GM12874 (cell line): ENCODE results near the gene USP36.

Experiments
- TF ChIP-seq, protein P1 (sequence below): IDR thresholded peaks from 2 replicates; pipeline ENCODE4 v1.5.1; 2011; ENCODE audit warnings: low read depth, mild to moderate bottlenecking, control low read depth, low read length, moderate library complexity; ENCODE audit not compliant: insufficient read depth

USP36 gene

DNA sequence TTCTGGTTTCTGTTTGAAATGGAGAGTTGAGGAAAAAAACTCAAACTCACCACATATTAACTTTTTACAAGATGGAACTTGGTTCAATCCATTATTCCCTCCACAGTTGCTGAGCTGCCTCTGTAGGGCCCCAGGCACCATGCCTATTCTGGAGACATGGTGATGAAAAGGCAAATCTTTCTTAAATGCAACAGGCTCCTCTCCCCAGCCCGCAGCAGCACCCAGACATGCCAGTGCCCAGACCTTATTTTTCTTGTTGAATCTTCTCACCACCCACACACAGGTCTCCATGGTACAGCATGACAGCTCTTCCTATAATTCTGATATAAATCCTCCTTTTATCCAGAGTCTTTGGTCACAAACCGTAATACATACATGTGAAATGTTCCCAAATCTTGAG lies 66.2 kb downstream of the USP36 start:
- TF ChIP-seq, protein P1, sequence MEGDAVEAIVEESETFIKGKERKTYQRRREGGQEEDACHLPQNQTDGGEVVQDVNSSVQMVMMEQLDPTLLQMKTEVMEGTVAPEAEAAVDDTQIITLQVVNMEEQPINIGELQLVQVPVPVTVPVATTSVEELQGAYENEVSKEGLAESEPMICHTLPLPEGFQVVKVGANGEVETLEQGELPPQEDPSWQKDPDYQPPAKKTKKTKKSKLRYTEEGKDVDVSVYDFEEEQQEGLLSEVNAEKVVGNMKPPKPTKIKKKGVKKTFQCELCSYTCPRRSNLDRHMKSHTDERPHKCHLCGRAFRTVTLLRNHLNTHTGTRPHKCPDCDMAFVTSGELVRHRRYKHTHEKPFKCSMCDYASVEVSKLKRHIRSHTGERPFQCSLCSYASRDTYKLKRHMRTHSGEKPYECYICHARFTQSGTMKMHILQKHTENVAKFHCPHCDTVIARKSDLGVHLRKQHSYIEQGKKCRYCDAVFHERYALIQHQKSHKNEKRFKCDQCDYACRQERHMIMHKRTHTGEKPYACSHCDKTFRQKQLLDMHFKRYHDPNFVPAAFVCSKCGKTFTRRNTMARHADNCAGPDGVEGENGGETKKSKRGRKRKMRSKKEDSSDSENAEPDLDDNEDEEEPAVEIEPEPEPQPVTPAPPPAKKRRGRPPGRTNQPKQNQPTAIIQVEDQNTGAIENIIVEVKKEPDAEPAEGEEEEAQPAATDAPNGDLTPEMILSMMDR, result no peak

DNA sequence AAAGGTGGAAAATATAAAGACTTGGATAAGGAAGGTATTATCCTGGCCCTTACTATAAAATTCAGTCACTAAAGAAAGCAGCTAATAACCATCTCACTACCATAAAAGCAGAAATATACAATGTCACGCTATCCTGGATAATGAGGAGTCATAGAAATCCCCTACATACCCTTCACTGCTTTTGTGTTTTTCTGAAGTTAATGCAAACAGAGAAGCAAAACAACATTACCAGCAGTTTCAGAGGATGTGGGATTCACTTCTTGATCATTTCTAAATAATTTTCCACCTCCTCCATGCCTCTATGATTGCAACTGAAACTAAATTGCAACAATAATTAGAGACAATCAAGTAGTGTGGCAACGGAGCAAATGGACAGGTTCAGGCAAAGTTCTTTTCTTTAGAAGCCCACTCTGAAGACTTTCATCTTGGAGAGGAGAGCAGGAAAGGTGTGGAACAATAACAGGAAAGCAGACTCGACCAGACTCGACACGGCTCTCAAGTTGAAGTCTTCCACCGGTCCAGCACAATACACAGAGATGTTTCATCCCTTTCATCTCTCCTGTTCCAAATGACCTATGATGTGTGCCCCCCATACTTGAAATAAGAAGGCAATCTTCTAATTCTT lies 68.7 kb downstream of the USP36 start:
- TF ChIP-seq, protein P1, result no peak

DNA sequence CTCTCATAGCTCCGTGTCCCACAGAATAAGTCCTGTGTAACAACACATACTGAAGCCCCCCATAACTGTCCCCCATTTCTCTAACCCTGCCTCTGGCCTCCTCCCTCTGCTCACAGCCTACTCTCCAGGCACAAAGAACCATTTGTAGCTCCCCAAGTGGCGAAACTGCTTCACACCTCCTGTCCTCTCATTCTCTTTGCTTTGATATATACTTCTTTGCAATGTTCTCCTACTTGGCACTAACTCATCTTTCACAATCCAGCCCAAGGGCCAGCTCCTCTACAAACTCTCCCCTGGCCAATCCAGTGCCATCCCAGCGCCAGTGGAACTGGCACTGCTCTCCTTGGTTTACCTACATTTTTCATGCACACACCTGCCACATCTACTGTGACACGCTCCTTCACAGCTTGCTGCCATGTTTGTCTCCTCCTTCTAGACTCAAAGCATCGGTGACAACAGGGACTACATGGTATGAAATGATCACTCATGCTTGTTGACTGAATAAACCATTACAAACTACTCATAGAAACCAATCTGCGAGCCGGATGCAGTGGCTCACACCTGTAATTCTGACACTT lies 71.3 kb downstream of the USP36 start:
- TF ChIP-seq, protein P1, result peak; percentile 53; the same call in 1 of the 2 replicates

DNA sequence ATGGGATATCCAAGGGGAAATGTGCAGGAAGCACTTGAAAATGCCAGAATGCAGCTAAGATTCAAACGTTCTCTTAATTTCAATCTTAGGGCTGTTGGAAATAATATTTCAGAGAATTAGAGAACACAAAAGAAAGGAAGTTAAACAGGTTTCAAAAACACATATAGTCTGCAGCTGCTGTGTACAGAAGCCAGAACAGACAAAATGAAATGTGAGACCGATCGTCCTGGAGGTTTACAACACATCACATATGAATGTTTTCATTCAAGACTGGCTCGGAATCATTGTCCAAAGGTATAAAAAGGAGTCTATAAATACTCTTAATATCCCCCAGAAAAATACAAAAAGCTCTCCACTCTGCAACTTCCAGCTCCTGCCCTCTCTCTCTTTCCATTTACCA lies 72.8 kb downstream of the USP36 start:
- TF ChIP-seq, protein P1, result no peak

DNA sequence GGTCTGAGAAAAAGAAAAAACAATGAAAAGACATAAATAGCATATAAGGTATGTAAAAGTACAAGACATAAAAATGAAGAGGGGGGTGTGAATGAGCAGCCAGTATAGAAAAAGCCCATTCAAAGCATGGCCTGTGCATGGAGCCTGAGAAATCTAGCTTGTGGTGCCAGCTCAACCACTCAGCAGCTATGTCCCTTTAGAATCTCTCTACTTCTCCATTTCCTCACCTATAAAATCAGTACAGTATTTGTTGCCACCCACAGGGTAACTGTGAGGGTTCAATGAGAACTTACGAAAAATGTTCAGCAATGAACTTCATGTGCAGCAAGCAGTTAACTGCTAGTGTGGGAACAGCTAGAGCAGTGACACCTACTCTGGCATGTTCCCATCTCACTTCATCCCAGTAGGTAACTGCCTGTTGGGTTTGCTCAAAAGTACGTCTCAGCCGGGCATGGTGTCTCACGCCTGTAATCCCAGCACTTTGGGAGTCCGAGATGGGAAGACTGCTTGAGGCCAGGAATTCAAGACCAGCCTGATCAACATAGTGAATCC lies 73.8 kb downstream of the USP36 start:
- TF ChIP-seq, protein P1, result no peak

DNA sequence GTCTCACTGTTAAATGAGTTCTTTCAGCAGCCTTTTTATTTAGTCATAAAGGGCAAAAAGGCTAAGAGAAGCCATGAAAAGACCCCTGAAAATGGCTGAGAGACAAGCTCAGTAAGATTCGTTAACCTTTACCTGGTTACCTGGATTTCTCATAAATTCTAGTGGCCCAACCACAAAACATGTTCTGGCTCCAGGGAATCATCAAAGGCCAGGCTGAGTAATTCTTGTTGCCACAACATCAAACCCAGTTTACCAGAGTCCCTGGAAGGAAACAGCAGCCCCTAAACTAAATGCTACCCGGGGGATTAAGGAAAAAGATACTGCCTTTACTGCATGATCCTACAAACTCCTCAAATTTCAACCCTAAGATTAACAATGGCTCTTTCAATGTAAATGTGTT lies 74.4 kb downstream of the USP36 start:
- TF ChIP-seq, protein P1, result no peak

DNA sequence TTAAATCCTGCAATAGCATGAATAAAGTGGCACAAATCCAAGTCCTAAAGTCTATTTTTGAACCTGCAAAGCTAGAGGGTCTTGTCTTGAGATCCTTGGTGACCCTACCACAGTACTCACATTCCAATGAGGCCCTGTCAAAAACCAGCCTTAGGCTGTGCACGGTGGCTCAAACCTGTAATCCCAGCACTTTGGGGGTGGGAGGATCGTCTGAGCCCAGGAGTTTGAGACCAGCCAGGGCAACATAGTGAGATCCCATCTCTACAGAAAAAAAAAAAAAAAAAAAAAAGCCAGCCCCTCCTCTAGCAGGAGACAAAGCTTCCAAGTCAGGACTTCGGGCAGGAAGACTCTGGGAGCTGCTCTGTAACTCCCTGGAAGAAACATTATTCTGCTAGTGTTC lies 74.8 kb downstream of the USP36 start:
- TF ChIP-seq, protein P1, result no peak
